Astrocyte of the spinal cord (primary cell): ENCODE measurements around the gene APOBEC2.

Experiments used
- DNase-seq: peaks from one replicate; pipeline ENCODE4 v3.0.0; 2011; ENCODE audit warnings: low read depth, low spot score
- H3K4me3 ChIP-seq: 2 replicates; pipeline ENCODE4 v1.5.1; 2011; ENCODE audit warnings: low read depth, mild to moderate bottlenecking, low read length, moderate library complexity
- in situ Hi-C: cut with HindIII; loops from 2 replicates; pipeline ENCODE4 v1.10.0; 2017; ENCODE audit warnings: low sequenced_read_pairs
- TF ChIP-seq, protein P1 (sequence below): IDR thresholded peaks from 2 replicates; pipeline ENCODE4 v1.5.1; 2012; ENCODE audit warnings: low read depth, mild to moderate bottlenecking, low read length, inconsistent platforms

Gene APOBEC2

DNA sequence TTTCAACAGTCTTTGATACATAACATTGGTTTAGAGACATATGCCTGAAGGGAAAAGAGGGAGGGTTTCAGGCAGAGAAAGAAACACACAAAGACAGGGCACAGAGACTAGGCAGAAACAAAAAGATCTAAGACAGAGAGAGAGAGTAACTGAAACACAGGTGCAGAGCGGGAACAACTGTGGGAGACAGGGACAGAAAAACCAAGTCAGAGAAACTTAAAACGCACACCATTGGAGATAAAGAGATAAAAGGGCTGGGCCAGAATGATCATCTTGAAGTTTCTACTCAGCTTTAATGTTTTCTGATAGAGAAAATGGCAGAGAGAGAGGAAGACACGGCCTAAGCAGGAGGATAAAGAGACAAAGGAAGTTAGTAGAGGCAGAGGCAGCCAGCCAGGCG is 25.8 kb upstream of the APOBEC2 start:
- in situ Hi-C loops, result no loop called here
- H3K4me3 ChIP-seq, result peak overlapping the region; percentile 40
- no peak for DNase-seq
- TF ChIP-seq, protein P1, sequence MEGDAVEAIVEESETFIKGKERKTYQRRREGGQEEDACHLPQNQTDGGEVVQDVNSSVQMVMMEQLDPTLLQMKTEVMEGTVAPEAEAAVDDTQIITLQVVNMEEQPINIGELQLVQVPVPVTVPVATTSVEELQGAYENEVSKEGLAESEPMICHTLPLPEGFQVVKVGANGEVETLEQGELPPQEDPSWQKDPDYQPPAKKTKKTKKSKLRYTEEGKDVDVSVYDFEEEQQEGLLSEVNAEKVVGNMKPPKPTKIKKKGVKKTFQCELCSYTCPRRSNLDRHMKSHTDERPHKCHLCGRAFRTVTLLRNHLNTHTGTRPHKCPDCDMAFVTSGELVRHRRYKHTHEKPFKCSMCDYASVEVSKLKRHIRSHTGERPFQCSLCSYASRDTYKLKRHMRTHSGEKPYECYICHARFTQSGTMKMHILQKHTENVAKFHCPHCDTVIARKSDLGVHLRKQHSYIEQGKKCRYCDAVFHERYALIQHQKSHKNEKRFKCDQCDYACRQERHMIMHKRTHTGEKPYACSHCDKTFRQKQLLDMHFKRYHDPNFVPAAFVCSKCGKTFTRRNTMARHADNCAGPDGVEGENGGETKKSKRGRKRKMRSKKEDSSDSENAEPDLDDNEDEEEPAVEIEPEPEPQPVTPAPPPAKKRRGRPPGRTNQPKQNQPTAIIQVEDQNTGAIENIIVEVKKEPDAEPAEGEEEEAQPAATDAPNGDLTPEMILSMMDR, result no peak

DNA sequence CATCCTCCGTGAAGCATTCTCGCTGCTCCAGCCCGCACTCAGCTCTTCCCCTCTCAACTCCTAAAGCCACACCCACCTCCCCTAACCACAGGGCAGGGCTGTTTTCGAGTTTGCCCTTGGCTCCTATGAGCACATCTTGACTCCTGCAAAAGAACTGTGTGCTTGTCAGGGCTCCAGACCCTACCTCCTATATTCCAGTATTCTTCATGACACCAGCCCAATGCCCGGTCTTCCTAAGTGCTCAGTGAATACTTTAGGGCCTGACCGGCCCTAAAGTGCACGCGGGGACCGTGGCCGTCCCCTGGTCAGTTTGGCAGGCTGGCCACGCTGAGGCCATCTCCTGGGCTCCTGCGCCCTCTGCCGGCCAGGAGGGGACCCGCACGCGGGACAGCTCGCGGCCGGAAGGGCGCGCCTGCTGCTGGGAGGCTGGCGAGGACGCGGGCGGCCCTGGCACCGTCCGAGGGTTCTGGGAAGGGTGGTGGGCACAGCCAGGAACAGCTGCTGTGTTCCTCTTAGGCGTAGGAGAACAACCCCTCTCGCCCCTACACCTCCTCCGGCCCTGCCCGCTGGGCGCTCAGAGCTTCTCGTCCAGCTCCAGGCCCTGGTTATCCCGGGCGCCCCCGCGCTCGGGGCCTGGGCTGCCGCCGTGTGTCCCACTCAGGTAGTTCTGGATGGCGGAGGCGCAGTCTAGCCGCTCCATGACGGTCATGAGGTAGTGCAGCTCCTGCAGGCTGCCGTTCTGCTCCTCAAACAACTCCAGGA is 25.0 kb upstream of the APOBEC2 start:
- DNase-seq, result peak; percentile 69
- TF ChIP-seq, protein P1, result peak; percentile 90
- H3K4me3 ChIP-seq, result peak overlapping the region; percentile 40
- in situ Hi-C loops, result no loop called here

DNA sequence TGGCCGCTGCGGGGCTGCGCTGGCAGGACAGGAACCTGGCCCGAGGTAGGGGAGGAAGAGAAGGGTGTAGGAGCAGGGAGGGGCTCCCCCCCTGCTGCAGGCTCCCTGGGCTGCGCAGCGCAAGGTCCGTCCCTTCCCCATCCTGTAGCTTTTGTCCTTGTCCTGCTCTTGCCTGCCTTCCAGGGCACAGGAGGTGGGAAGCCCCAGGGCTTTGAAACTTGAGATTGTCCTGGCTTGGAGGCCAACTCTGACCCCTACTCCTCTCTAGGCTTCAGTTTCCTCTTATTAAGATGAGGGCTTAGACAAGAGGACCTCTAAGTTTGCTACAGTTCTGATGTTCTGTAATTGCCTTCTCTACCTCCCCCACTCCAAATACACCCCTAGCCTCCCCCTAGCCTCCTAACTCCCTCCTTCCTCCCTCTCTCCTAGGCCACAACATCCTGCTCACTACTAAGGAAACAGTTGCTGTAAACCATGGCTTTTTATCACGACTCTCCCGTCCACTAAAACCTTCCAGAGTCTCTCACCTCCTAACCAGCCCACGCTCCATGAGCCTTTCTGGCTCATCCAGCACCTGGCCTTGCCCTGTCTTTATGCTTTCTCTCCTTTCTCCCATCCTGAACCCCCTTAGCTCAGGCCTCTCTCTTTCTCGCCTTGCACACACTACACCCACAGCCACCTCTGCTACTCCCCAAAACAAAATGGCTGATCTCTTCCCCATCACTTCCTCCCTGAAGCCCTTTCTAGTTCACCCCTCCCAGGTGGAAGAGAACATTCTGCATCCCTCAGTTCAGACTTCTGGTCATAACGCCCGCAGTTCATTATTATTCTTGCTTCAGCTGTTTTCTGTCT is 24.2 kb upstream of the APOBEC2 start:
- in situ Hi-C loops, result no loop called here
- peak; percentile 7 for DNase-seq
- TF ChIP-seq, protein P1, result no peak
- H3K4me3 ChIP-seq, result peak overlapping the region; percentile 40

DNA sequence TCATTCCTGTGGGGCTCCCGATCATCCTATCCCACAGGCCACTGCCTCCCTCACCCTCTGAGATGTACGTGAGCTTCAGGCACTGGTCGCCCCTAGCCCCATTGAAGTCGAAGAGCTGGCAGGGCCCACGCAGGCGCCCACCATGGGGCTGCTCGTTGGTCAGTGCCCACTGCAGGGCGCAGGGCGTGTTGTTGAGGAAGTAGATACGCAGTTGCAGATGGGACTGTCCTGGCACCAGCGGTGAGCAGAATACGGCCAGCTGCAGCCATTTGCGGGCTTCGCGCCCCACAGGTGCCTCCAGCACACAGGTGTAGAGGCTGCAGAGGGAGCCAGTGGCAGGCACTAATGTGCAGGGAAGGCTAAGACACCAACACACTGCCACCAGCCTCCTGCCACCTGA is 20.2 kb upstream of the APOBEC2 start:
- no peak for DNase-seq
- no peak overlapping the region for H3K4me3 ChIP-seq
- in situ Hi-C loops, result no loop called here
- TF ChIP-seq, protein P1, result no peak

DNA sequence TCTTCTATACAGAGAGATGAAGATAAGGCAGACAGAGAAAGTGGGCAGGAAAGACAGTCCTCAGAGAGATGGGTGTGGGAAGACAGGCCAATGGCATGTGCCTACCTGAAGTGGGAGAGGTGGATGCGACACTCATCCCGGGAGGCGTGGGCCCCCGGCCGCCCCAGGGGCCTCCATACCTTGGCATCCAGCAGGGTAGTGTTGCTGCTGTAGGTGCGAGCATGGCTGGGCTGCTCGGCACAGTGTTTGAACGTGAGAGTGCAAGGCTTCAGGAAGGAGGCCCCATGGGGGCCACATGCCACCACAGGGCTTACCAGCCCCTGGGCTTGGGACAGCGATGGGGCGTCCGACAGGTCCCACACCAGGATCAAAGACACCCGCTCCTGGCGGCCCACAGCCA is 19.2 kb upstream of the APOBEC2 start:
- TF ChIP-seq, protein P1, result no peak
- DNase-seq, result no peak
- in situ Hi-C loops, result no loop called here
- no peak overlapping the region for H3K4me3 ChIP-seq

DNA sequence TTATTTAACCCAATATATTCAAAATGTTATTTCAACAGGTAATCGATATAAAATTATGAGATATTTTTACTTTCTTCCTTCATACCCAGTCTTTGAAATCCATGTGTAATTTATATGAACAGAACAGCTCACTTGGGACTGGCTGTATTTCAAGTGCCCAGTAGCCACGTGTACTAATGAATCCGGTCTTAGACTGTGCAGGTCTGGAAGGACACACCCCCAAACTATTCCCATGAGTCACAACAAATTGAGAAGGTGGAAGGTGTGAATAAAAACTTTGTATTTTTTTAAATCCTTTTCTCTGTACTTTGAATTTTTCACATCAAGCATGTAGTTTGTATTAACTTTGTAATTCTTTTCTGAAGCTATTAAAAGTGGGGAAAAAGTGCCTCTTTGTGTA is 16.8 kb upstream of the APOBEC2 start:
- no peak for DNase-seq
- TF ChIP-seq, protein P1, result no peak
- H3K4me3 ChIP-seq, result no peak overlapping the region
- in situ Hi-C loops, result no loop called here
